ENCODE results near the gene SLC1A4.
A peak's percentile ranks its signal among the peaks of the same experiment; 100 is the strongest.
"Not testable (repeated sequence)": the region's sequence is repeated elsewhere in the genome, so short reads cannot be mapped to it uniquely, and the experiment has no call there.

SLC1A4 gene

DNA sequence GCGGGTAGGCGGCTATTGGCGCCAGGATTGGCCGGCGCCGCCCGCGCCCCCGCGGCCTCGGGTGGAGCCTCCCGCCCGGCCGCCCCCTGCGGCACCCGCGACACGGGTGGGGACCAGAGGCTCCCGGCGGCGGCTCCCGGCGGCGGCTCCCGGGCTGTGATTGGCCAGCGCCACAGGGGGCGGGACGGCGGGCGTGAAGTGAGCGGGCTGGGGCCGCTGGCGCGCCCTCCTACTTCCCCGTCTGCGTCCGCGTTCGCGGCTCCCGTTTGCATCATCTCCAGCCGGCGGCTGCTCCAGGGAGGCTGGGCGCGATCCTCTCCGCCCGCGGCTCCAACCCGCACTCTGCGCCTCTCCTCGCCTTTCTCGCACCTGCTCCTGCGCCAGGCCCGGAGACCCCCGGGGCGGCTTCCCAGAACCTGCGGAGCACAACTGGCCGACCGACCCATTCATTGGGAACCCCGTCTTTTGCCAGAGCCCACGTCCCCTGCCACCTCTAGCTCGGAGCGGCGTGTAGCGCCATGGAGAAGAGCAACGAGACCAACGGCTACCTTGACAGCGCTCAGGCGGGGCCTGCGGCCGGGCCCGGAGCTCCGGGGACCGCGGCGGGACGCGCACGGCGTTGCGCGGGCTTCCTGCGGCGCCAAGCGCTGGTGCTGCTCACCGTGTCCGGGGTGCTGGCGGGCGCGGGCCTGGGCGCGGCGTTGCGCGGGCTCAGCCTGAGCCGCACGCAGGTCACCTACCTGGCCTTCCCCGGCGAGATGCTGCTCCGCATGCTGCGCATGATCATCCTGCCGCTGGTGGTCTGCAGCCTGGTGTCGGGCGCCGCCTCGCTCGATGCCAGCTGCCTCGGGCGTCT lies at the start of gene SLC1A4:
TSS of gene SLC1A4 (plus strand) at position 274 of the 856 bp plus-strand sequence. CDS start at position 519, 245 bp downstream.
- peak; percentile 83 for DNase-seq (ENCODE audit: low read depth)

DNA sequence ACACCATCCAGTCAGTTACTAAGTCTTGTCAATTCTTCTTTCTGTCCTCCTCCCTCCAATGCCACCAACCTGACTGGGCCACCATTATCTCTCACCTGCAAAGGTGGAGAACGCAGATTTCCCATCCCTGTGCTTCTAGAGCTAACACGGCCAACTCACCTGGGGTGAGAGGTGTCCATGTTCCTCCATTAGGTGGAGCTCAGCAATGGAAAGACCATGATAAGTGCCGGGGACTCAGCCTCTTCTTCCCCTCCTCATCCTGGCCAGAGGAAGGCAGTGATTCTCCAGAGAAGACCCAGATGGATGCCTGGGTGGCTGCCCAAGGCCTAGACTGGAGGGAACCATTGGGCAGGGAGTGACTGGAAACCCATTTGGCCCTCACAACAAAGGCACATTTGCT lies 48.1 kb upstream of the SLC1A4 start:
- no peak for DNase-seq (ENCODE audit: low read depth)

GRCh38 chr2:64941801-64942200 lies 47.4 kb upstream of the SLC1A4 start:
- DNase-seq (ENCODE audit: low read depth) = no peak

DNA sequence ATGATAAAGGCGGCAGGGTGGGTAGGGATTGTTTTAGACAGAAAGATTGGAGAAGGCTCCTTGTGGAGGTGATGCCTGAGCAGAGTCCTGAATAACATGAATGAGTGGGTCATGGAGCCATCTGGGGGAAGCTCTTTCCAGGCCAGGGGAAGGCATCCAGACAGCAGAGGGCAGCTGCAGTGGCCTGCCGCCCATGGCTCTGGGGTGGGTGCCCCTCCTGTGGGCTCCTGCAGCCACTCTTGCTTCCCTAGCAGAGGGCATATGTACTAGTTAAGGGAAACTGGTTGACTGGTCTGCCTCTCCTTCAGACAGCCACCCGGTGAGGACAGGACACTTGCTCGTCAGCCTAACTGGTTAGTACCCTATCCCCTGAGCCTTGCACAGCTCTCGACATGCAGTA lies 46.5 kb upstream of the SLC1A4 start:
- no peak for DNase-seq (ENCODE audit: low read depth)

DNA sequence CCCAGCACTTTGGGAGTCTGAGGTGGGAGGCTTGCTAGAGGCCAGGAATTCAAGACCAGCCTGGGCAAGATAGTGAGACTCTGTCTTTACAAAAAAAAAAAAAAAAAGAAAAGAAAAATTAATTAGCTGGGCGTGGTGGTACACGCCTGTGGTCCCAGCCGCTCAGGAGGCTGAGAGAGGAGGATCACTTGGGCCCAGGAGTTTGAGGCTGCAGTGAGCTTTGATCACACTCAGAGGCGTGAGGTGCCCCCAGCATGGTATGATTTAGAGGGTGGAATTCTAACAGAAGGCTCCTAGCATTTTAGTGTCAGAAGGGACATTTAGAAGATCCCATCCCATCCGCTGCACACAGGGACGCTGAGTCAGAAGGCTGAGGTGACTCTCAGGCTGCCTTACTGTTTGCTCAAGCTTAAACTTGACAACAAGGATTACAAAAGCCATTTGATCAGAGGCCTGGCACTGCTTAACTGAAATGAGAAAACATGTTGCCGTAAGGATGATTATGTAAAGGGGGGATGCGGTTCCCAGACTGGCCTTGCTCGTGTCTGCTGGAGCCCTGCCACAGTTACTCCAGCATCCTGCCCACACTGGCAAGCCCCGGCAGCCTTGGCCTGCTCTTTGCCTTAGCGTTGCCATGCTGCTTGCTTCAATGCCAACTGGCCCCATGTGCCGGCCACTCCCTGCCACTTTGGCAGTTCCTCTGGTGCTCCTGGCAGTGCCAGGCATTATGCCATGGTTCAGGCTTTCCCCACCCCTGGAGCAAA lies 45.6 kb upstream of the SLC1A4 start:
- no peak for DNase-seq (ENCODE audit: low read depth)

GRCh38 chr2:64944484-64944883 lies 44.7 kb upstream of the SLC1A4 start:
- DNase-seq (ENCODE audit: low read depth) = no peak

DNA sequence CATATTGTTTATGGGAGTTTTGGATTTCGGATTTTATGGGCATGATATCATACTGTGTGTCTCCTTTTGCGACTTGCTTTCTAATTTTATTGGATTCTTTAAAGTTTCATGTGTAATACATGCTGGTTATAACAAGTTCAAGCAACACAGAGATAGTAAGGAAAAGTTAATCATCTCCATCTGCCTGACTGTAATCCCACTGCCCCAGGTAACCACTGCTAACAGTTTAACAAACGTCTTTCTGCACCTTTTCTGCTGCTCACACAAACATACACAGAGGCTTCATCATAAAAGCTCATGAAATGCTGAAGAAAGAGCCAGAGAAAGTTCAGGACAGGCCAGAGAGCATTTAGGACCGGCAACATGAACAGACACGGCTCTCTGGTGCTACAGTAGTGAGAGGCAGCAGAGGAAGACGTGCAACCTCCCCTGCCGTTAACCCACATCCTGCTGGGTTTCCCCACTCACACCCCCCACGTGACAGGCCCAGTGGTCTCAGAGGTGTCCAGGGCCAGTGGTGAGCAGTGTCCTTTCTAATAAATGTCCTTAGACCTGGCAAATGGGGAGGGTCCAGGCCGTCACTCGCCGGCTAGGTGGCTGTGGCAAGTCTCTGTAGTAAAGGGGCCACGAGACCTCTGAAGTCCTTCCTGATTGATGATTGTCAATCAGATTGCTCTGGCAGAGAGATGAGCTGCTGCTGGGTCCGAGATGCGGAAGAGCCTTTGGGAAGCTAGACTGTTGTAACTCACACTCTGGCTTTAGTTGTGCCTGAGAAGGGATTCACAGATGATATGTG lies 43.0 kb upstream of the SLC1A4 start:
- peak; percentile 13 for DNase-seq (ENCODE audit: low read depth)

- no peak for DNase-seq (ENCODE audit: low read depth)
Measured at GRCh38 chr2:64946769-64947247, 42.4 kb upstream of the SLC1A4 start.

DNA sequence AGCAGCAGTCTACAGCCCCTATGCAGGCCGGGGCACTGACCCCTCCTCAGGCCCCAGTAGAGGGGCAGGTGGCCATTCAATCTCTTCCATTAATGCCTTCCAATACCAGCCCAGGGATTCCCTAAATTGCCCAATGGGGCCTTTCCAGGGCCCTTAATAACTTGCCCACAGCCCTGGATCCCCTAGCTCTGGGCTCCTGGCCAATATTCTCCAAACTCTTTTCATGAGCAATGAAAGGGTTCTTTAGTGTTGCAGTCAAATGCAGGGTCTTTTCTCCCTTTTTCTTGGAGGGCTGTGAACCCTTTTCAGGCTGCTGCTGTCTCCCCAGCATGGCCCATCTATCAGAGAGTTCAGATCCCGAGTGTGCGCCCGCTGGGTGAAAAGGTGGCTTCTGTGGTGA lies 41.3 kb upstream of the SLC1A4 start:
- no peak for DNase-seq (ENCODE audit: low read depth)

GRCh38 chr2:64950226-64951160 lies 38.7 kb upstream of the SLC1A4 start:
- DNase-seq (ENCODE audit: low read depth) = no peak

DNA sequence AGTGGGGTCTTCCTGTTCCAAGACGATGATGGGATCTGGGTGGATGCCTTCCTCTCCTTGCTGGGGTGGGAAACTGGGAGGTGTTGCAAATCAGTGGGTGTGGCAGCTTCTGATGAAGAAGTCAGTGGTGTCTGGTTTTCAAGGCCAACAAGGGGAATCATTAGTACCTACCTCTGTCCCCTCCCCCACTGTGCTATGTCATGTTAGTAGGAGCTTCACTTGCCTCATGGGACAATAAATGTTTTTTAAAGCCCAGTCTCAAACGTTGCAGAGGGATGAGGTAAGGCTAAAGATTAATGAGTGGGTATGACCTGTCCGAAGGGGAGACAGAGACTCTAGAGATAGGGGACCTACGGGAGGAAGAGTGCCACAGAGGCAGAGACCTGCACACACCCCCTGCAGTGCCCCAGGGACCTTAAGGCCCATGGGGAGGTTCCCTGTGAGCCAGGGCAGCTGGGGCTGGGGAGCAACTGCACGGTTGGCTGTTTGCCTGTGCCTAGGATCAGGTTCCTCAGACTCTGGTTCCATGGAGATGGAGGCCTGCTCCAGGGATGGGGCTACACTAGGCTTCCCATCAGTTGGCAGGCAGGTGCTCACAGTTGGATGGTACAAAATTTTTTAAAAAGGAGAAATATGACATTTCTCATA lies 37.8 kb upstream of the SLC1A4 start:
- DNase-seq (ENCODE audit: low read depth) = no peak

DNA sequence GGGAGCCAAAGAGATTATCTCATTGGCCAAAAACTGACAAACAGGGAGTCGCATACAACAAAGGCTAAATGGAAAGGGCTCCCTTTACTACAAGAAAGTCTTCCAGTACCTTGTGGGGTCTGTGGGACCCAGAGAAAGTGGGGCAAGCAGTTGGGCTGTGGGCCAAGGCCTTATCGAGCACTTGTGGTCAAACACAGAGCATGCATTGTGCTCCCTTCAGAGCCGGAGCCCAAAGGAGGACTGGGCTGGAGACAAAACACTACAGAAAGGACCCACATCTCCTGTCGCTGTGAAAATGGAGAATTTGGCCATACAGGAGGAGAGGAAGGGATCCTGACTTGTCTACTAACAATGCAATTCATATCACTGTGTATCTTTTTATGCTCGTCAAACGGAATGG lies 37.1 kb upstream of the SLC1A4 start:
- DNase-seq (ENCODE audit: low read depth) = no peak

GRCh38 chr2:64952511-64953482 lies 36.4 kb upstream of the SLC1A4 start:
- no peak for DNase-seq (ENCODE audit: low read depth)

DNA sequence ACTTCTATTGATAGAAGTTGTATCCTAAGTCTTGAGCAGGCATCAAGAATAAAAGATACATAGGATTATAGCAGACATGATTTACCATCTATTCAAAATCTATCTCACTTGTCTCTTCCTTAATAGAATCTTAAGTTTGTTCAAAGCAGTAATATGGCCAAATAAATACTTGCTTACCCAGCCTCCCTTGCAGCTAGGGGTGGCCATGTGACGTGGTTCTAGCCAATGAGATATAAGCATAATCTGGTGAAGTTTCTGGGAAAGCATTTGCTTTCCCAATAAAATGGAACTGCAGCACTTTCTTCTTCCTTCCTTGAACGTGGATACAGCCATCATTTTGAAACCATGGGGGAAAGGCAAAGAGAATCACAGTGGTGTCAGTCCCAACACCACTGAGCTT lies 33.7 kb upstream of the SLC1A4 start:
- no peak for DNase-seq (ENCODE audit: low read depth)

GRCh38 chr2:64957109-64957903 lies 31.9 kb upstream of the SLC1A4 start:
- DNase-seq (ENCODE audit: low read depth) = no peak

GRCh38 chr2:64958556-64958955 lies 30.6 kb upstream of the SLC1A4 start:
- no peak for DNase-seq (ENCODE audit: low read depth)

DNA sequence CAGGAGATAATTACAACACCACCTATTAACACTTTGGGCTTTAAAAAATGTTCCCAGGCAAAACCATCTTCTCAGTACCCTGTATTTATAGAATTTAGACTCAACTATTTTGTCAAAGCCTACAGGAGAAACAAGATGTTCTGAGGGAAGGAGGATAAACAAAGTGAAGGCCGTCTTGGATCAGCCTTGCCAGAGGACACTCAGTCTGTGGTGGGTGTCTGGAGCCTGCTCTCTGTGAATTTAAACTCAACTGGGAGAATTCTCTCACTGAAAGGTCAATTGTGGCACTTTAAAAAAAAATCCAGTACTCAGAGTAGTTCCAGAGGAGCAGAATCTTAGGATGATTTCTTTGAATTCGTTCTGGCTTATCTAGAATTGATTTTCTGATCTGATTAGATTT lies 28.4 kb upstream of the SLC1A4 start:
- no peak for DNase-seq (ENCODE audit: low read depth)

DNA sequence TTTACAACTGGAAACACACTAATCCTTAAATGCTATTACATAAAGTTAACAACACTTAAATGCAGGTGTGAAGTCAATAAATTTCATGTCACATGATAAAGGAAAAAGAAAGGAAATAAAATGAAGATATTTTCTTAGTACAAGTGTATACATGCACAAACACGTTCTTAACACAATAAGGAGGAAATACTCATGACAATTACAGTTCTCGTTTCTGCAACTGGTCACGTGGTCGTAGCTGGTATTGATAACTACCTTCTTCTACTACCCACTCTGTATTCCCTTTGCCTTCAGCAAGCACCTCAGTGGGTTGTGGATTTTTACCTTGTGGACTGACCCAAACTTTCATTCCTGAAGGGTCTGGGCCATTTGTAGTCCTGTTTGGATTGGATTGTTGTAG lies 26.1 kb upstream of the SLC1A4 start:
- not testable (repeated sequence) for DNase-seq (ENCODE audit: low read depth)

DNA sequence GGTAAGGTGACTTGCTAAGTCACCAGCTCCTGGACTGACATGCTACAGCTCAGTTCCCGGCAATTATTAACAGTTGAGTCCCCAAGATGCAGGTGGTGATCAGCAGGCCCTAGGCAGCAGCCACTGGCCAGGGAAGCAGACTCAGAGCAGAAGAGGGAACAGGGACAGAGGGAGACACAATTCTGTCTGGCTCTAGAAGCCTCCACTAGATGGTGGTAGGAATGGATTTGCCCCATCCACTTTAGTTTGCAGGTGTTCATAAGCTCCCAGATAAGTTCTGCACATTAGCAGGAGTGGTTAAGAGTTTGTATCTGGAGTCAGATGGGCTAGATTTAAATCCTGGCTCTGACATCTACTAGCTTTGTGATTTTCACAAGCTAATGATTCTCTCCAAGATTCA lies 25.5 kb upstream of the SLC1A4 start:
- no peak for DNase-seq (ENCODE audit: low read depth)

Data from activated T-helper 9 cell treated with anti-CD3 and anti-CD28 coated beads, Interleukin-2, amount 50 U/mL, for 16 hours (primary cell).